ENCODE measurements around the gene DPY19L2.
"Not testable (repeated sequence)": the region's sequence is repeated elsewhere in the genome, so short reads cannot be mapped to it uniquely, and the experiment has no call there.

The DPY19L2 gene

GRCh38 chr12:63668028-63668799, at the start of gene DPY19L2:
Gene DPY19L2 (minus strand): TSS chr12:63668493. CDS start chr12:63668393, 100 bp downstream.
- TF ChIP-seq CTCF (IDR thresholded peaks at IDR 0.05; ENCODE audit: extremely low read depth, missing control alignments) = no peak
- peak; percentile 33 for DNase-seq (ENCODE audit: low spot score)

- not testable (repeated sequence) for DNase-seq (ENCODE audit: low spot score)
Measured at GRCh38 chr12:63716891-63717290, 48.6 kb upstream of the DPY19L2 start.

GRCh38 chr12:63715107-63715625, 46.9 kb upstream of the DPY19L2 start:
- DNase-seq (ENCODE audit: low spot score) = not testable (repeated sequence)

- DNase-seq (ENCODE audit: low spot score) = not testable (repeated sequence)
Measured at GRCh38 chr12:63714409-63714808, 46.1 kb upstream of the DPY19L2 start.

GRCh38 chr12:63713681-63714075, 45.4 kb upstream of the DPY19L2 start:
- not testable (repeated sequence) for DNase-seq (ENCODE audit: low spot score)

GRCh38 chr12:63712979-63713680, 44.8 kb upstream of the DPY19L2 start:
- DNase-seq (ENCODE audit: low spot score) = not testable (repeated sequence)

GRCh38 chr12:63712376-63712974, 44.2 kb upstream of the DPY19L2 start:
- not testable (repeated sequence) for DNase-seq (ENCODE audit: low spot score)

GRCh38 chr12:63711339-63711738, 43.0 kb upstream of the DPY19L2 start:
- DNase-seq (ENCODE audit: low spot score) = not testable (repeated sequence)

GRCh38 chr12:63706336-63706735, 38.0 kb upstream of the DPY19L2 start:
- TF ChIP-seq CTCF (IDR thresholded peaks at IDR 0.05; ENCODE audit: extremely low read depth, missing control alignments) = no peak
- DNase-seq (ENCODE audit: low spot score) = no peak

- not testable (repeated sequence) for DNase-seq (ENCODE audit: low spot score)
Measured at GRCh38 chr12:63699678-63700382, 31.5 kb upstream of the DPY19L2 start.

GRCh38 chr12:63699011-63699410, 30.7 kb upstream of the DPY19L2 start:
- not testable (repeated sequence) for DNase-seq (ENCODE audit: low spot score)

- not testable (repeated sequence) for DNase-seq (ENCODE audit: low spot score)
Measured at GRCh38 chr12:63690837-63691236, 22.5 kb upstream of the DPY19L2 start.

GRCh38 chr12:63689141-63689540, 20.8 kb upstream of the DPY19L2 start:
- not testable (repeated sequence) for DNase-seq (ENCODE audit: low spot score)

GRCh38 chr12:63686623-63687022, 18.3 kb upstream of the DPY19L2 start:
- not testable (repeated sequence) for DNase-seq (ENCODE audit: low spot score)

GRCh38 chr12:63685789-63686188, 17.5 kb upstream of the DPY19L2 start:
- DNase-seq (ENCODE audit: low spot score) = not testable (repeated sequence)

- not testable (repeated sequence) for DNase-seq (ENCODE audit: low spot score)
Measured at GRCh38 chr12:63682617-63683016, 14.3 kb upstream of the DPY19L2 start.

- DNase-seq (ENCODE audit: low spot score) = not testable (repeated sequence)
Measured at GRCh38 chr12:63680758-63681157, 12.5 kb upstream of the DPY19L2 start.

- DNase-seq (ENCODE audit: low spot score) = not testable (repeated sequence)
Measured at GRCh38 chr12:63672550-63672949, 4.3 kb upstream of the DPY19L2 start.

All from GM20000 (cell line).